ENCODE results near the gene TNS3.

Gene TNS3

GRCh38 chr7:47232751-47233412 lies 349.0 kb downstream of the TNS3 start:
- no peak for DNase-seq

GRCh38 chr7:47231627-47232026 lies 350.3 kb downstream of the TNS3 start:
- no peak for DNase-seq

- no peak for DNase-seq
Measured at GRCh38 chr7:47231032-47231431, 350.9 kb downstream of the TNS3 start.

- no peak for DNase-seq
Measured at GRCh38 chr7:47228386-47229014, 353.4 kb downstream of the TNS3 start.

GRCh38 chr7:47227762-47228177 lies 354.1 kb downstream of the TNS3 start:
- DNase-seq, result no peak

GRCh38 chr7:47226696-47227095 lies 355.2 kb downstream of the TNS3 start:
- DNase-seq, result no peak

- no peak for DNase-seq
Measured at GRCh38 chr7:47225387-47226131, 356.4 kb downstream of the TNS3 start.

All from activated CD4-positive, alpha-beta T cell treated with anti-CD3 and anti-CD28 coated beads, Interleukin-2, Interleukin-6, amounts not matched to agents 100 ng/mL and 50 ng/mL, durations not matched to agents 16 hours and 8 hours (primary cell).